GM10248 (cell line): Measurements from ENCODE around the gene NGRN.
A peak's percentile ranks its signal among the peaks of the same experiment; 100 is the strongest.

Experiments
- CTCF ChIA-PET: fragments of 300-600 bp; sonication (Branson Sonifier 250); formaldehyde crosslinking; extraction: SDS; loops from one replicate; lab custom pipeline; 2021; ENCODE audit warnings: antibody characterized with exemption; lab: Yijun Ruan, JAX
- POLR2A ChIA-PET: fragments of 350-650 bp; sonication (Branson Sonifier 250); formaldehyde crosslinking; extraction: SDS; loops from one replicate; lab custom pipeline; 2020; ENCODE audit warnings: antibody characterized with exemption; lab: Yijun Ruan, JAX
- DNase-seq: peaks from one replicate; pipeline ENCODE4 v3.0.0; 2012; ENCODE audit errors: extremely low spot score
- TF ChIP-seq, protein P1 (sequence below): IDR thresholded peaks from 2 replicates; pipeline ENCODE4 v1.5.1; 2012; ENCODE audit warnings: mild to moderate bottlenecking, low read depth; ENCODE audit errors: extremely low read depth, missing control alignments, control extremely low read depth

The NGRN gene

DNA sequence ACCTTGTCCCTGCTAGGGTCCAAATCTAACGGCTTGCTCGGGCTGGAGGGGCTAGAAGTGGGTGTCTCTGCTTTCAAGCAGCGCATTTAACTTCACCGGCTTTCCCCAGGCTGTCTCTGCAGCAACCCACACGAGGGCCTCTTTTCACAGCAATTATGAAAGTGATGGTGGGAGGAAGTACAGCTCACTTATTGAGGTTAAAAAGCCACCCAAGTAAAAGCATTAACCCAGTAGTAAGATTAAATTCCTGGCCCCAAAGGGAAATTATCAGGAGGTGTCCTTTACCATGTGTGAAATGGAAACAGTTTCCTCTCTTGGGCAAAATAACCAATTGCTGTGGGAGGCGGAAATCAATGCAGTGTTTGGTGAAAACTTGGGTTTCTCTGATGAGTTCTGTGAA, 41.1 kb downstream of the NGRN start:
- TF ChIP-seq, protein P1, sequence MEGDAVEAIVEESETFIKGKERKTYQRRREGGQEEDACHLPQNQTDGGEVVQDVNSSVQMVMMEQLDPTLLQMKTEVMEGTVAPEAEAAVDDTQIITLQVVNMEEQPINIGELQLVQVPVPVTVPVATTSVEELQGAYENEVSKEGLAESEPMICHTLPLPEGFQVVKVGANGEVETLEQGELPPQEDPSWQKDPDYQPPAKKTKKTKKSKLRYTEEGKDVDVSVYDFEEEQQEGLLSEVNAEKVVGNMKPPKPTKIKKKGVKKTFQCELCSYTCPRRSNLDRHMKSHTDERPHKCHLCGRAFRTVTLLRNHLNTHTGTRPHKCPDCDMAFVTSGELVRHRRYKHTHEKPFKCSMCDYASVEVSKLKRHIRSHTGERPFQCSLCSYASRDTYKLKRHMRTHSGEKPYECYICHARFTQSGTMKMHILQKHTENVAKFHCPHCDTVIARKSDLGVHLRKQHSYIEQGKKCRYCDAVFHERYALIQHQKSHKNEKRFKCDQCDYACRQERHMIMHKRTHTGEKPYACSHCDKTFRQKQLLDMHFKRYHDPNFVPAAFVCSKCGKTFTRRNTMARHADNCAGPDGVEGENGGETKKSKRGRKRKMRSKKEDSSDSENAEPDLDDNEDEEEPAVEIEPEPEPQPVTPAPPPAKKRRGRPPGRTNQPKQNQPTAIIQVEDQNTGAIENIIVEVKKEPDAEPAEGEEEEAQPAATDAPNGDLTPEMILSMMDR = peak; percentile 19
- CTCF ChIA-PET = interaction anchor here (0.6 to 9.4 kb wide), 7 partner anchors 13 to 626 kb away, joined by 3 to 96 read pairs (median 5); partner anchors contain the start of gene HDDC3
- DNase-seq = peak; percentile 63
- POLR2A ChIA-PET = no interaction called here

DNA sequence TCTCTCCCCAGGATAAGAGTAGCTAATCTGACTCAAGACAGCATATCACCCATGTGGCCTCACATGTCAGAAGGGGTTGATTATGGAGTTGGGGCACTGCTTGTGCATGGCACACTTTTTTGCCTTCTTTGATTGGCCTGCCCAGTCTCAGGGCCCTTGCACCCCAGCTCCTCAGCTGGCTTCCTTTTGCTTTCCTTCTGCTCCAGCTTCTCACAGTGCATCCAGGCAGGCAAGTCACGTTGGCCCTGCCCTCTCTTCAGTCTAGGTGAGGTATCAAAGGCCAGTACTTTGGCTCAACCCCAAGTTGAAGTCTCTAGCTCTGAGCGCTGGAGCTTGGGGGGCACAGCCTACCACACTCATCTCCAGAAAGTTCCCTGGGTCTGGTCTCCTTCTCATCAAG, 42.2 kb downstream of the NGRN start:
- TF ChIP-seq, protein P1 = no peak
- no peak for DNase-seq
- POLR2A ChIA-PET = no interaction called here
- CTCF ChIA-PET = interaction anchor here (0.8 to 9.4 kb wide), 6 partner anchors 12 to 625 kb away, joined by 3 to 96 read pairs (median 8); partner anchors contain the start of gene HDDC3

DNA sequence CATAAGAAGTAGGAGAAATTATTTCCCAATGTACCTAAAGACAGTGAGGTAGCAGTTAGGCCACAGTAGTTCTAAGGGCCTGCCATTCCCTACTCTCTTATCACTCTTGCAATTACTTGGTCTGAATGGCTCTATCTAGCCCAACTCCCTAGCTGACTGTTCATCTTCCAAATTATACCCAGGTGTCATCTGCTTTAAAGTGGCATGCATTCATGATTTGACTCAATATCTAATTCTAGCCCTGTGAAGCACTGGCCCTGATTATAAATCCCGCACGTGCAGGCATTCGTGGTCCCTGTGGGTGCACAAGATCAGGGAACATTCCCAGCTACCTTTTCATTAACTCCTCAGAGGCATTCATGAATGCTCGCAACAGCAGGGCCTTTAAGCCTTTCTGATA, 43.5 kb downstream of the NGRN start:
- ChIA-PET CTCF (interaction anchor here (1.9 to 5.3 kb wide), 3 partner anchors 9 to 15 kb away, joined by 4 to 38 read pairs (median 32); no protein-coding TSS in a partner anchor), POLR2A (no interaction called here)
- TF ChIP-seq, protein P1 = no peak
- DNase-seq = no peak

DNA sequence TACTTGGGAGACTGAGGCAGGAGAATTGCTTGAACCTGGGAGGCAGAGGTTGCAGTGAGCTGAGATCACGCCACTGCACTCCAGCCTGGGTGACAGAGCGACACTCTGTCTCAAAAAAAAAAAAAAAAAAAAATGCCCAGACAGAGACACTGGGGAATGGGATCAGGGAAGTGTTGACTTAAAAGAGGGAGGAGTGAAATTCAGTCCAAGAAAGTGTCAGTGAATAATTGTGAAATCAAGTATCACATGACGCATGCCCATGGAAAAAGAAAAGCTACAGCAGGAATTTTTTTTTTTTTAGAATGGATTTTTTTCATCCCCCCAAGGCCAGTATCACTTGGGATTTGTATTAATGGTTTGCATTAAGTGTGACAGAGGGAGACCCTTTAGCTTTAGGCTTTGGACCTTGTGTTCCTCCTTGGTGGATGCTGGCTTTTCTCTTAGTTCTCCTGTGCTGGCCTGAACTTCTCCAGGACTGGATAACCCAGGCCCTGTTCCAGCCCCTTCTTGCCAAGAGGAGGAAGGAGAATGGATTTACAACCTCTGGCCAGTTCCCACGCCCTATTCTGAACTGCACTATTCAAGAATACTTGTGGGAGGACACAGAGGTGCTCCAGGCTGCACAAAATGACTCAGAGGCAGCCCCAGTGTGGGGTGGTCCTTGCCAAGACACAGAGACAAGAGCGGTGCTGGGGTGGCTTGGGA, 50.0 kb downstream of the NGRN start:
- TF ChIP-seq, protein P1 = no peak
- POLR2A ChIA-PET = interaction anchor here (0.7 kb wide), 1 partner anchor 1691 kb away, joined by 3 read pairs; no protein-coding TSS in a partner anchor
- no peak for DNase-seq
- CTCF ChIA-PET = interaction anchor here (0.7 to 2.7 kb wide), 4 partner anchors 15 to 617 kb away, joined by 3 to 11 read pairs (median 6); partner anchors contain the start of gene HDDC3

DNA sequence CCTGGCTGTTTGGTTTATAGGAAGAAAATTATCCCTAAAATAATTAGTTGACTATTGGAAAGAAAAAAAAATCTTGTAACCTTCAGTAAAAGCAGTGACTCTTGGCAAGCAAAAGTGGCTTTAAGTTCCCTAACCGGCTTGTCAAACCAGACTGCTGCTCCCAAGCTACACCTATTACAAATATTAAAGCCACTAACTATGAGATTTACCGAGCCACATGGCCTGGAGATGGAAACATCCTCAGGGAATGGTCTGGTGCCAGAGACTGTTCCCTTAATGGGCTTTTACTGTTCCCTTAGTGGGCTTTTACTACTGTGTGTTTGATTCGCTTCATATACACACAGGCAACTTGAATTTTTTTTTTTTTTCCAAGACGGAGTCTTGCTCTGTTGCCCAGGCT, 50.7 kb downstream of the NGRN start:
- ChIA-PET CTCF (interaction anchor here (0.7 to 2.7 kb wide), 5 partner anchors 15 to 617 kb away, joined by 3 to 11 read pairs (median 7); partner anchors contain the start of gene HDDC3), POLR2A (no interaction called here)
- TF ChIP-seq, protein P1 = no peak
- DNase-seq = no peak

DNA sequence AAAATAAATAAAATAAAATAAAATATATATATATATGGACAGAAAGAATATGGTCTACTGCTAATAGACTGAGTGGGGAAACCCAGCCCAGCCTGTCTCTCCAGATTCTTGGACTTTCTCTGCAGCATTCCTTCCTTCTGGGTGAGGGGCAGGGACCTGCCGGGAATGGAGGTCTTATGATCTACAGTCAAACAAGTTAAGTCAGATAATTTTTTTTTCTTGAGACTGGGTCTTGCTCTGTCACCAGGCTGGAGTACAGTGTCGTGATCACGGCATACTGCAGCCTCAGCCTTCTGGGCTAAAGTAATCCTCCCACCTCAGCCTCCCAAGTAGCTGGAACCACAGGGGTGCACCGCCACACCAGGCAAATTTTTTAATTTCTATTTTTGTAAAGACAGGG, 53.1 kb downstream of the NGRN start:
- DNase-seq = no peak
- TF ChIP-seq, protein P1 = no peak
- POLR2A ChIA-PET = no interaction called here
- CTCF ChIA-PET = interaction anchor here (1.3 to 4.7 kb wide), 16 partner anchors 8 to 615 kb away, joined by 4 to 112 read pairs (median 30); partner anchors contain the start of genes CIB1, FES, GDPGP1 and HDDC3
